ENCODE measurements around the gene CD8B.

Gene CD8B

GRCh38 chr2:86790676-86791572 lies 70.8 kb downstream of the CD8B start, which contains the start of gene CD8A:
TSS of gene CD8A (minus strand) at chr2:86790913. CDS start at chr2:86790825, 88 bp downstream.
- TF ChIP-seq POLR2A (IDR thresholded peaks at IDR 0.05; ENCODE audit: low read depth, low read length) = no peak
- FAIRE-seq (no peak), DNase-seq (ENCODE audit: insufficient read length, low spot score) (no peak)

GRCh38 chr2:86790134-86790675 lies 71.5 kb downstream of the CD8B start:
- DNase-seq (ENCODE audit: insufficient read length, low spot score) (no peak), FAIRE-seq (no peak)
- TF ChIP-seq POLR2A (IDR thresholded peaks at IDR 0.05; ENCODE audit: low read depth, low read length) = no peak

DNA sequence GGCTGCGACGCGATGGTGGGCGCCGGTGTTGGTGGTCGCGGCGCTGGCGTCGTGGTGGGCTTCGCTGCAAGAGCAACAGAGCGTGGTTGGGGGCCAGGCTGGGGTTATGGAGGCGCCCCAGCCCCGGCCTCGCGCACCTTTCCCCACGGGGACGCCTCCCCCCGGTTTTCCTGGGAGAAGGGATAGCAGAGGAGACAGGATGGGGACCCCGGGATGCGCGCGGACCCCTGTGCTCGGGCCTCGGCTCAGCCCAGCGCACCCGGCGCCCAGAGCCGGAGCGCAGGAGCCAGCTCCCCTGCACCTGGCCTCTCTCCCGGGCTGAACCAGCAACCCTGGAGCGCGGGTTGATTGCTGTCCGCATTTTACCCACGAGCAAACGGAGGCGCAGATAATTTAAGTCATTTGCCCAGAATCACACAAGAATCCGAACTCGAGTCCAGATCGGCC lies 72.0 kb downstream of the CD8B start:
- DNase-seq (ENCODE audit: insufficient read length, low spot score) (no peak), FAIRE-seq (no peak)
- no peak for TF ChIP-seq POLR2A (IDR thresholded peaks at IDR 0.05; ENCODE audit: low read depth, low read length)

DNA sequence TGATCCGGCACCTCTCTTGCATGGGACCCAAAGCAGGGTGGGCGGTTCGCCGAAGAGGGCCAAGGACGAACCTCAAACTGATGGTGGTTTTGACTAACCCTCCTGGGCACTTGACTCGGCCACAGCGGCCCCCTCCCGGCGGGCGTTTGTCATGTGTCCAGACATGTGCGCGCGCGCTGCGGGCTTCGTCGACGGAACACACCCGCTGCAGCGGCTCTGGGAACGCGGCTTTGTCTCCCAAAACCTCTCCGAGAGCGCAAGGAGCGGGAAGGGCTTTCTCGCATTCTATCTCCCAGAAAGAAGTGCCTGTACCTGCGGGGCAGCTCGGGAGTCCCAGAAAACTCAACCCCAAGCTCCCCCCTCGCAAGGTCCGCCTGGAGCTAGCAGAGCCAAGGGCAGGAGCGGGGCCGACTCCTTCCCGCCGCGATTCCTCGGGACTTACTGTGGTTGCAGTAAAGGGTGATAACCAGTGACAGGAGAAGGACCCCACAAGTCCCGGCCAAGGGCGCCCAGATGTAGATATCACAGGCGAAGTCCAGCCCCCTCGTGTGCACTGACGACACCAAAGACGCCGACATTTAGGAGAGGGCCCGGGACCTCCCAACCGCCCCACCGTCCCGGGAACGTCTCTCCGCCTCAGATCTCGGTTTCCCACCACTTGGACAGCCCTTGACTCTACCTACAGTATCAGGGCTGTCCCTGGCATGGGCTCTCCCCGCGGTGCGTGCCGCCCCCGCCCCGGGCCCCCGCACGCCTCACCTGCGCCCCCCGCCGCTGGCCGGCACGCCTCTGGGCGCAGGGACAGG lies 72.6 kb downstream of the CD8B start:
- no peak for TF ChIP-seq POLR2A (IDR thresholded peaks at IDR 0.05; ENCODE audit: low read depth, low read length)
- FAIRE-seq = no peak
- DNase-seq (ENCODE audit: insufficient read length, low spot score) = no peak

- FAIRE-seq (no peak), DNase-seq (ENCODE audit: insufficient read length, low spot score) (no peak)
- TF ChIP-seq POLR2A (IDR thresholded peaks at IDR 0.05; ENCODE audit: low read depth, low read length) = no peak
Observed at GRCh38 chr2:86788165-86788564, 73.5 kb downstream of the CD8B start.

GRCh38 chr2:86787736-86788135 lies 74.0 kb downstream of the CD8B start:
- TF ChIP-seq POLR2A (IDR thresholded peaks at IDR 0.05; ENCODE audit: low read depth, low read length) = no peak
- DNase-seq (ENCODE audit: insufficient read length, low spot score) (no peak), FAIRE-seq (no peak)

GRCh38 chr2:86786001-86786536 lies 75.6 kb downstream of the CD8B start:
- no peak for TF ChIP-seq POLR2A (IDR thresholded peaks at IDR 0.05; ENCODE audit: low read depth, low read length)
- no peak for FAIRE-seq
- no peak for DNase-seq (ENCODE audit: insufficient read length, low spot score)

DNA sequence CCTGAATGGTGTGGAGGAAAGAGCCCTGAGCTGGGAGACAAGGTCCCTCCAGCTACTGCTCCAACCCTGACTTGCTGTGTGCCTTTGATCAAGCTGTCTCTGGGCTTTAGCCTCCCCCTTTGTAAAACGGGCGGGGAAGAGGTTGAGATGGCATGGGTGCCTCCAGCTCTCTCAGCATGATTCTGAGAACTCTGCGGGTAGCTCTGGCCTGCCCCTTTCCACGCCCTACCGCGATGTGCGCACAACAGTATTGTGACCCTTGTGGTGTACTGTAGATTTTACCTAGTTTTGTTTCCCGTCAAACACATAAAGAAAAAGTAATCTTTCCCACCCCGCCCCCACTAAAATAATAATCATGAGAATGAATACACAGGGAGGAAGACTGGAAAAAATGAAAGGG lies 76.2 kb downstream of the CD8B start:
- no peak for FAIRE-seq

DNA sequence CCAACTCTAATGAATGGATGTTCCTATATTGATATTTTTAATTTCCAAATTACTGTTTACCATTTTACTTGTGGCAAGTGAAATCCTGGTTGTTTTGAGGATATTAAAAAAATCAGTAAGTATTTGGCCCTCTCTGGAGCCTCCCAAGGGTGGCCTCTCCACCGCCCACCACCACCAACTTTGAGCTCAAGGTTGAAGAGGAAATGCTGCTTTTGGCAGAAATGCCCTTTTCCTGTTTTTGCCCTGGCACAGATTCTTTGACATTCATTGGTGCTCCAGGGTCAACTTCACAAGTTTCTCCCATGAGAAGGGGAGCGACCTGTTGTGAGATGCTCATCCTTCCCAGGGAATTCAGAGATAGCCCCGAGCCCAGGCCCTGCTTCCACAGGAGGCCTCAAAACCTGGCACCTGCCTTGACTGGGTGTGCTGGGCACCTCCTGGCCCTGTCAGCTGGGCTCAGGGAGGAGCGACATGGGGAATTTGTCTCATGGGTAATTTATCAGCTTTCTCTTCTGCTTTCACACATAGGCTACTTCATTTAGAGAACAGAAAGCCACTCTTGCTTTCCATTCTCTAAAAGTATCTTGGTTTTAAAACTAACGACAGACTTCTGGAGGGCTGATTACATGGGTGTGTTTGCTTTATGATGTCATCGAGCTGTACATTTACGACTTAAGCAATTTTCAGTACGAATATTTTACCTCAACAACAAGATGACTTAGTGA lies 77.9 kb downstream of the CD8B start:
- no peak for TF ChIP-seq POLR2A (IDR thresholded peaks at IDR 0.05; ENCODE audit: low read depth, low read length)
- DNase-seq (ENCODE audit: insufficient read length, low spot score) (no peak), FAIRE-seq (no peak)

More for the DNA sequence above, 76.2 kb downstream of the CD8B start:
- TF ChIP-seq POLR2A (IDR thresholded peaks at IDR 0.05; ENCODE audit: low read depth, low read length) = no peak
- no peak for DNase-seq (ENCODE audit: insufficient read length, low spot score)

DNA sequence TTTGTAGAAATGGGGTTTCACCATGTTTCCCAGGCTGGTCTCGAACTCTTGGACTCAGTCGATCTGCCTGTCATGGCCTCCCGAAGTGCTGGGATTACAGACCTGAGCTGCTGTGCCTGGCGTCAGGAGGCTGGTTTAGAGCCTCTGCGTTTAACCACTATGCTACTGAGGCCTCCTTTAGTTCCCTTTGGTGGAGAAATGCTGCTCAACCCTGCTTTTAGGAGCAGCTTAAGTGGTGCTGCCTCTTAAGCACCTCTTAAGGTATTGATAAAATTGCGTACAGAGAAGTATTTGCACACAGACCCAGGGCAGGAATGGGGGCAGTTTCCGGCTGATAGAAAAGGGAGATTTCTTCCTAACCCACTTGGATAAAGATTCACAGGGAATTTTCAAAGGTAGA lies 78.9 kb downstream of the CD8B start:
- no peak for FAIRE-seq

GRCh38 chr2:86781363-86781762 lies 80.3 kb downstream of the CD8B start:
- no peak for TF ChIP-seq POLR2A (IDR thresholded peaks at IDR 0.05; ENCODE audit: low read depth, low read length)
- no peak for FAIRE-seq
- no peak for DNase-seq (ENCODE audit: insufficient read length, low spot score)

More for the DNA sequence above, 78.9 kb downstream of the CD8B start:
- TF ChIP-seq POLR2A (IDR thresholded peaks at IDR 0.05; ENCODE audit: low read depth, low read length) = no peak
- no peak for DNase-seq (ENCODE audit: insufficient read length, low spot score)

DNA sequence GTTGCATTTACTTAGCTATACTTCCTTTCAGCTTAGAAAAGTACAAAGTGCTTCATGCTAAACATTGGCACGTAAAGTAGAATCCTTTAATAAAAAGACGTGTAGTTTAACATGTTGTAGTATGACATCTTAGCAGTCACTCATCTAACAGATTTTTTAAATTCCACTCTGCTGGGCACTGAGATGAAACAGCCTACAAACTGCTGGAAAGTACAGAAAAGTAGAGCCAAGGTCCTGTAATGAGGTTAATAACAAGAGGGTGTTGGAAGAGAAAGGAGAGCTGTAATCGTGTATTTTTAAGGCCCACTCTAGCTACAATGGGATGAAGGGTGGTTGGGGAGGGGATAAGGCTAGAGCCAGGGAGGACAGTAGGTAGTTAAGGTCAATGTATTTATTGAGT lies 81.7 kb downstream of the CD8B start:
- DNase-seq (ENCODE audit: insufficient read length, low spot score) (no peak), FAIRE-seq (no peak)
- no peak for TF ChIP-seq POLR2A (IDR thresholded peaks at IDR 0.05; ENCODE audit: low read depth, low read length)

DNA sequence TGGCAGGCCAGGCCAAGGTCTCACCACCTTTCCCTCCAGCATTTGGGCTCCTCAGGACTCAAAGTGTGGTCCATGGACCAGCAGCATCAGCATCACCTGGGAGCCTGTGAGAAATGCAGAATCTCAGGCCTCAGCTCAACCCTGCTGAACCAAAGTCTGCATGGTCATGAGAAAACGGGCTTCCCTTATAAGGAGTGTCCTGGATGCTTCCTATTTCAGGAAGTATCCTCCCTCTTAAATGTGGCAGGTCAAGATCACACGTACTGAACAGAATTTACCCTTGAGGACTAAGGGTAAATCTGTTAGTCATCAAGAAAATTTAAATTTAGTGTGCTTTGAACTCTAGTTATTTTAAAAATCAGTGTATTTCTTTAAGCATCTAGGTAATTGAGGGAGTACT lies 82.7 kb downstream of the CD8B start:
- TF ChIP-seq POLR2A (IDR thresholded peaks at IDR 0.05; ENCODE audit: low read depth, low read length) = no peak
- DNase-seq (ENCODE audit: insufficient read length, low spot score) = no peak
- no peak for FAIRE-seq

All from H54 (cell line).